MM.1S (cell line): ENCODE results near the gene TENM4.

ENCODE experiments used
- DNase-seq: peaks from one replicate; pipeline ENCODE4 v3.0.0-alpha.2; 2015
- H2AFZ ChIP-seq: fragments of 300-600 bp; sonication (generic); 2 replicates; pipeline ENCODE4 v1.6.0; 2016; ENCODE audit warnings: antibody characterized with exemption, low read length
- H3F3A ChIP-seq: fragments of 300-600 bp; sonication (generic); 2 replicates; pipeline ENCODE4 v1.6.1; 2016; ENCODE audit warnings: mild to moderate bottlenecking, antibody characterized with exemption, low read length, moderate library complexity, mixed read lengths; ENCODE audit not compliant: insufficient read depth
- H3K27ac ChIP-seq: fragments of 300-600 bp; sonication (generic); 2 replicates; pipeline ENCODE4 v1.5.1; 2016; ENCODE audit warnings: mild to moderate bottlenecking, low read length
- H3K27me3 ChIP-seq: fragments of 300-600 bp; sonication (generic); replicated peaks from 2 replicates; pipeline ENCODE4 v1.6.0; 2016; ENCODE audit warnings: low read length; ENCODE audit not compliant: insufficient read depth
- H3K36me3 ChIP-seq: fragments of 300-600 bp; sonication (generic); replicated peaks from 2 replicates; pipeline ENCODE4 v1.6.1; 2016; ENCODE audit warnings: mild to moderate bottlenecking, low read length, mixed read lengths; ENCODE audit not compliant: insufficient read depth
- H3K4me1 ChIP-seq: fragments of 300-600 bp; sonication (generic); 2 replicates; pipeline ENCODE4 v1.6.1; 2016; ENCODE audit warnings: low read length, mixed read lengths
- H3K4me2 ChIP-seq: fragments of 300-600 bp; sonication (generic); 2 replicates; pipeline ENCODE4 v1.6.0; 2016; ENCODE audit warnings: low read depth, low read length
- H3K4me3 ChIP-seq: fragments of 300-600 bp; sonication (generic); 2 replicates; pipeline ENCODE4 v1.5.1; 2016; ENCODE audit warnings: low read length, mixed read lengths
- H3K79me2 ChIP-seq: fragments of 300-600 bp; sonication (generic); 2 replicates; pipeline ENCODE4 v1.6.1; 2016; ENCODE audit warnings: mixed run types, low read length, mixed read lengths
- H3K9ac ChIP-seq: fragments of 300-600 bp; sonication (generic); 2 replicates; pipeline ENCODE4 v1.6.1; 2016; ENCODE audit warnings: low read length, mixed read lengths
- H3K9me2 ChIP-seq: fragments of 300-600 bp; sonication (generic); replicated peaks from 2 replicates; pipeline ENCODE4 v1.6.1; 2016; ENCODE audit warnings: mild to moderate bottlenecking, low read length, mixed read lengths; ENCODE audit not compliant: insufficient read depth
- H3K9me3 ChIP-seq: fragments of 300-600 bp; sonication (generic); replicated peaks from 2 replicates; pipeline ENCODE4 v1.6.1; 2016; ENCODE audit warnings: mild to moderate bottlenecking, low read length, mixed read lengths; ENCODE audit not compliant: insufficient read depth
- H4K20me1 ChIP-seq: fragments of 300-600 bp; sonication (generic); 2 replicates; pipeline ENCODE4 v1.6.1; 2016; ENCODE audit warnings: mild to moderate bottlenecking, low read length, moderate library complexity, mixed read lengths; ENCODE audit not compliant: insufficient read depth
- EZH2 ChIP-seq: fragments of 300-600 bp; sonication (generic); optimal IDR thresholded peaks from 2 replicates; pipeline ENCODE3; 2017; ENCODE audit warnings: low read depth, mild to moderate bottlenecking, antibody characterized with exemption, low read length, mixed read lengths
- EZH2phosphoT487 ChIP-seq: fragments of 300-600 bp; sonication (generic); IDR thresholded peaks from 2 replicates; pipeline ENCODE4 v1.6.1; 2018; ENCODE audit warnings: antibody characterized with exemption, low read length
- TF ChIP-seq, protein P1 (sequence below): fragments of 300-600 bp; sonication (generic); IDR thresholded peaks from 2 replicates; pipeline ENCODE4 v1.5.1; 2016; ENCODE audit warnings: antibody characterized with exemption, low read length, mixed read lengths

The TENM4 gene

GRCh38 chr11:79304599-79305212 lies 136.1 kb downstream of the TENM4 start:
- peak overlapping the region; percentile 74 for H2AFZ ChIP-seq
- H3K79me2 ChIP-seq: no peaks in the 10 kb centered on the region
- no peaks in the 10 kb centered on the region for H3K27me3 ChIP-seq
- H3K4me1 ChIP-seq: peaks cover 16% of the 10 kb centered on the region
- H3K27ac ChIP-seq: peak overlapping the region; percentile 82
- DNase-seq: peak; percentile 79
- peaks cover 10% of the 10 kb centered on the region for H3F3A ChIP-seq
- H3K9me3 ChIP-seq: no peaks in the 10 kb centered on the region
- H4K20me1 ChIP-seq: no peaks in the 10 kb centered on the region
- H3K4me2 ChIP-seq: peak overlapping the region; percentile 70
- peak overlapping the region; percentile 33; the same call in 1 of the 2 replicates for H3K9ac ChIP-seq
- peak overlapping the region; percentile 39 for H3K4me3 ChIP-seq
- no peaks in the 10 kb centered on the region for H3K36me3 ChIP-seq
- H3K9me2 ChIP-seq: no peaks in the 10 kb centered on the region
- TF ChIP-seq, protein P1, sequence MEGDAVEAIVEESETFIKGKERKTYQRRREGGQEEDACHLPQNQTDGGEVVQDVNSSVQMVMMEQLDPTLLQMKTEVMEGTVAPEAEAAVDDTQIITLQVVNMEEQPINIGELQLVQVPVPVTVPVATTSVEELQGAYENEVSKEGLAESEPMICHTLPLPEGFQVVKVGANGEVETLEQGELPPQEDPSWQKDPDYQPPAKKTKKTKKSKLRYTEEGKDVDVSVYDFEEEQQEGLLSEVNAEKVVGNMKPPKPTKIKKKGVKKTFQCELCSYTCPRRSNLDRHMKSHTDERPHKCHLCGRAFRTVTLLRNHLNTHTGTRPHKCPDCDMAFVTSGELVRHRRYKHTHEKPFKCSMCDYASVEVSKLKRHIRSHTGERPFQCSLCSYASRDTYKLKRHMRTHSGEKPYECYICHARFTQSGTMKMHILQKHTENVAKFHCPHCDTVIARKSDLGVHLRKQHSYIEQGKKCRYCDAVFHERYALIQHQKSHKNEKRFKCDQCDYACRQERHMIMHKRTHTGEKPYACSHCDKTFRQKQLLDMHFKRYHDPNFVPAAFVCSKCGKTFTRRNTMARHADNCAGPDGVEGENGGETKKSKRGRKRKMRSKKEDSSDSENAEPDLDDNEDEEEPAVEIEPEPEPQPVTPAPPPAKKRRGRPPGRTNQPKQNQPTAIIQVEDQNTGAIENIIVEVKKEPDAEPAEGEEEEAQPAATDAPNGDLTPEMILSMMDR: no peak
- no peak for TF ChIP-seq EZH2phosphoT487
- TF ChIP-seq EZH2: no peak

- Histone ChIP-seq H3K9ac (no peak overlapping the region), H3K9me2 (no peaks in the 10 kb centered on the region), H3K36me3 (no peaks in the 10 kb centered on the region), H3K9me3 (no peaks in the 10 kb centered on the region), H3K4me3 (no peak overlapping the region), H3K4me2 (no peak overlapping the region), H3K27ac (no peak overlapping the region), H4K20me1 (no peaks in the 10 kb centered on the region), H3F3A (no peaks in the 10 kb centered on the region), H3K79me2 (no peaks in the 10 kb centered on the region), H2AFZ (no peak overlapping the region), H3K4me1 (no peaks in the 10 kb centered on the region), H3K27me3 (no peaks in the 10 kb centered on the region)
- no peak for DNase-seq
- TF ChIP-seq EZH2phosphoT487 (no peak), EZH2 (no peak)
- TF ChIP-seq, protein P1: no peak
These were observed 144.7 kb downstream of the TENM4 start for GRCh38 chr11:79296141-79296540.

- no peak overlapping the region for H3K4me2 ChIP-seq
- H3K4me3 ChIP-seq: no peak overlapping the region
- H3K9me2 ChIP-seq: no peaks in the 10 kb centered on the region
- no peaks in the 10 kb centered on the region for H3K4me1 ChIP-seq
- H3K9me3 ChIP-seq: no peaks in the 10 kb centered on the region
- no peak overlapping the region for H3K27ac ChIP-seq
- H3K36me3 ChIP-seq: no peaks in the 10 kb centered on the region
- no peaks in the 10 kb centered on the region for H3F3A ChIP-seq
- H4K20me1 ChIP-seq: no peaks in the 10 kb centered on the region
- TF ChIP-seq EZH2: no peak
- no peak for TF ChIP-seq EZH2phosphoT487
- TF ChIP-seq, protein P1: no peak
- no peaks in the 10 kb centered on the region for H3K79me2 ChIP-seq
- H2AFZ ChIP-seq: no peak overlapping the region
- H3K9ac ChIP-seq: no peak overlapping the region
- no peak for DNase-seq
- no peaks in the 10 kb centered on the region for H3K27me3 ChIP-seq
These were observed 145.7 kb downstream of the TENM4 start for GRCh38 chr11:79294845-79295731.
